K562 (cell line): Measurements from ENCODE around the gene TMEM255A.

Source experiments
- CTCF ChIP-seq, 3 experiments: IDR thresholded peaks in 2 of 3; conservative IDR thresholded peaks in 1 of 3; 2 replicates each; pipeline ENCODE4 v1.5.1; 2011 to 2012; ENCODE audit warnings: low read length in 3 of 3, mild to moderate bottlenecking in 3 of 3, control low read depth in 2 of 3, improper control_type of control experiment in 1 of 3, inconsistent platforms in 1 of 3, low read depth in 1 of 3, mixed read lengths in 1 of 3, moderate library complexity in 1 of 3; ENCODE audit not compliant: insufficient read depth in 2 of 3
- E2F5 ChIP-seq: sonication (generic); formaldehyde crosslinking; IDR thresholded peaks from 2 replicates; pipeline ENCODE4 v1.8.0; 2022; ENCODE audit warnings: mild to moderate bottlenecking, missing genetic modification reagents
- FOXM1 ChIP-seq, 2 experiments: fragments of 450-650 bp in 1 of 2; sonication (generic) in 1 of 2; formaldehyde crosslinking in 1 of 2; IDR thresholded peaks; 2 replicates each; pipeline versions ENCODE4 v1.6.1 to v1.9.0; 2017 to 2022; ENCODE audit warnings: low read depth in 2 of 2, mild to moderate bottlenecking in 2 of 2, missing genetic modification reagents in 1 of 2, moderate library complexity in 1 of 2
- HCFC1 ChIP-seq: IDR thresholded peaks from 2 replicates; pipeline ENCODE4 v1.6.1; 2012; ENCODE audit warnings: low read depth, low read length, improper control_type of control experiment
- KLF1 ChIP-seq: fragments of 450-650 bp; IDR thresholded peaks from 2 replicates; pipeline ENCODE4 v1.6.1; 2016; ENCODE audit warnings: missing genetic modification characterization, missing compliant biosample characterization
- MYC ChIP-seq, 2 experiments: fragments of 250-450 bp in 1 of 2; sonication (Bioruptor Pico) in 1 of 2; IDR thresholded peaks; 2 replicates each; pipeline versions ENCODE4 v1.5.1 to v1.6.1; 2012 to 2021; ENCODE audit warnings: low read depth in 2 of 2, borderline replicate concordance in 1 of 2, improper control_type of control experiment in 1 of 2, low read length in 1 of 2, mild to moderate bottlenecking in 1 of 2, moderate library complexity in 1 of 2
- PML ChIP-seq: IDR thresholded peaks from 2 replicates; pipeline ENCODE4 v1.6.1; 2012; ENCODE audit warnings: low read length, inconsistent platforms
- RNF2 ChIP-seq: sonication (generic); IDR thresholded peaks from 2 replicates; pipeline ENCODE4 v1.6.1; 2016
- SMC3 ChIP-seq: conservative IDR thresholded peaks from 2 replicates; pipeline ENCODE4 v1.6.1; 2011; ENCODE audit warnings: low read depth, low read length, improper control_type of control experiment; ENCODE audit not compliant: insufficient read depth
- TAF1 ChIP-seq: IDR thresholded peaks from 2 replicates; pipeline ENCODE4 v1.6.1; 2011; ENCODE audit warnings: mild to moderate bottlenecking, low read length, moderate library complexity; ENCODE audit not compliant: insufficient read depth, control insufficient read depth, severe bottlenecking; ENCODE audit errors: extremely low read depth
- TCF7L2 ChIP-seq: fragments of 150-350 bp; IDR thresholded peaks from 2 replicates; pipeline ENCODE4 v1.6.1; 2016; ENCODE audit warnings: low read depth, mild to moderate bottlenecking, low read length, moderate library complexity

GRCh38 chrX:120299928-120300327, 11.3 kb downstream of the TMEM255A start:
- TF ChIP-seq PML (no peak), SMC3 (no peak), FOXM1 (IDR thresholded peaks at IDR 0.05; ENCODE audit: low read depth) (no peak), FOXM1 (CRISPR knock-in tag; IDR thresholded peaks at IDR 0.05; ENCODE audit: low read depth) (no peak), TAF1 (no peak), TCF7L2 (no peak), E2F5 (CRISPR knock-in tag) (no peak), KLF1 (tag) (no peak), RNF2 (no peak), MYC (IDR thresholded peaks at IDR 0.05; ENCODE audit: low read depth, low read length) (no peak), MYC (CRISPR knock-in tag; IDR thresholded peaks at IDR 0.05; ENCODE audit: borderline replicate concordance, low read depth) (no peak), HCFC1 (no peak), CTCF (IDR thresholded peaks at IDR 0.05 in 2 of 3, conservative IDR thresholded peaks at IDR 0.05 in 1 of 3; ENCODE audit: insufficient read depth in 2 of 3, low read depth in 1 of 3, low read length in 3 of 3) (peak; percentile 35 to 43 (median 35); a peak in 4 of 6 replicates)
